ENCODE data around the gene SLC35E3. TPM values are rescaled to one million over a fixed set of nuclear protein-coding genes. Genes with fewer than 3 reads are reported as not detected.

The SLC35E3 gene
- total RNA-seq, 1 donor from 2014 or later = 2.0 TPM

DNA sequence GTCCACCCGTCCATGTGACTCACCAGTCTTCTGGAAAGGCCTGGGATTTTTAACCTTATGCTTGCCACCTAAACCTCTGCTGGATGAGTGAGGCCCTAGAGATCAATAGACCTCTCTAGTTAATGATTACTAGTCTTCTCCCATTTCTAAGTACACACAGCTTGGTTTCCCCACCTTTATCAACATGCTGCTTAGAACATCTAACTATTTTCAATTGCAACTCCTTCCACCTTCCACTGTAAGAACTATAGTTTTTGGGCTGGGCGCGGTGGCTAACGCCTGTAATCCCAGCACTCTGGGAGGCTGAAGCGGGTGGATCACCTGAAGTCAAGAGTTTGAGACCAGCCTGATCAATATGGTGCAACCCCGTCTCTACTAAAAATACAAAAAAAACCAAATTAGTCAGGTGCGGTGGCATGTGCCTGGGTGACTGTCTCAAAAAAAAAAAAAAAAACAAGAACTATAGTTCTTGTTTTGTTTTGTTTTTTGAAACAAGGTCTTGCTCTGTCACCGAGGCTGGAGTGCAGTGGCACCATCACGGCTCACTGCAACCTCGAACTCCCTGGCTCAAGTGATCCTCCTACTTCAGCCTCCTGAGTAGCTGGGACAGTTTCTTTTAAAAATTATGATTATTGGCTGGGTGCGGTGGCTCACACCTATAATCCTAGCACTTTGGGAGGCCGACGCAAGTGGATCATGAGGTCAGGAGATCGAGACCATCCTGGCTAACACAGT lies 43.3 kb downstream of the SLC35E3 start:
- no peaks in the 10 kb centered on the region for H3K36me3 ChIP-seq
- peaks cover 0 to 2% of the 10 kb centered on the region in 2 donors for H3K4me1 ChIP-seq
- H3K27me3 ChIP-seq = no peaks in the 10 kb centered on the region
- DNase-seq (ENCODE audit: low spot score in 2 of 2) = no peak
- H3K27ac ChIP-seq = no peak overlapping the region
- TF ChIP-seq, protein P1, sequence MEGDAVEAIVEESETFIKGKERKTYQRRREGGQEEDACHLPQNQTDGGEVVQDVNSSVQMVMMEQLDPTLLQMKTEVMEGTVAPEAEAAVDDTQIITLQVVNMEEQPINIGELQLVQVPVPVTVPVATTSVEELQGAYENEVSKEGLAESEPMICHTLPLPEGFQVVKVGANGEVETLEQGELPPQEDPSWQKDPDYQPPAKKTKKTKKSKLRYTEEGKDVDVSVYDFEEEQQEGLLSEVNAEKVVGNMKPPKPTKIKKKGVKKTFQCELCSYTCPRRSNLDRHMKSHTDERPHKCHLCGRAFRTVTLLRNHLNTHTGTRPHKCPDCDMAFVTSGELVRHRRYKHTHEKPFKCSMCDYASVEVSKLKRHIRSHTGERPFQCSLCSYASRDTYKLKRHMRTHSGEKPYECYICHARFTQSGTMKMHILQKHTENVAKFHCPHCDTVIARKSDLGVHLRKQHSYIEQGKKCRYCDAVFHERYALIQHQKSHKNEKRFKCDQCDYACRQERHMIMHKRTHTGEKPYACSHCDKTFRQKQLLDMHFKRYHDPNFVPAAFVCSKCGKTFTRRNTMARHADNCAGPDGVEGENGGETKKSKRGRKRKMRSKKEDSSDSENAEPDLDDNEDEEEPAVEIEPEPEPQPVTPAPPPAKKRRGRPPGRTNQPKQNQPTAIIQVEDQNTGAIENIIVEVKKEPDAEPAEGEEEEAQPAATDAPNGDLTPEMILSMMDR (IDR thresholded peaks at IDR 0.05) = no peak
- no peak overlapping the region for H3K4me3 ChIP-seq
- H3K9me3 ChIP-seq = no peaks in the 10 kb centered on the region
- intact Hi-C loops (cut with DNase I) = no loop called here

DNA sequence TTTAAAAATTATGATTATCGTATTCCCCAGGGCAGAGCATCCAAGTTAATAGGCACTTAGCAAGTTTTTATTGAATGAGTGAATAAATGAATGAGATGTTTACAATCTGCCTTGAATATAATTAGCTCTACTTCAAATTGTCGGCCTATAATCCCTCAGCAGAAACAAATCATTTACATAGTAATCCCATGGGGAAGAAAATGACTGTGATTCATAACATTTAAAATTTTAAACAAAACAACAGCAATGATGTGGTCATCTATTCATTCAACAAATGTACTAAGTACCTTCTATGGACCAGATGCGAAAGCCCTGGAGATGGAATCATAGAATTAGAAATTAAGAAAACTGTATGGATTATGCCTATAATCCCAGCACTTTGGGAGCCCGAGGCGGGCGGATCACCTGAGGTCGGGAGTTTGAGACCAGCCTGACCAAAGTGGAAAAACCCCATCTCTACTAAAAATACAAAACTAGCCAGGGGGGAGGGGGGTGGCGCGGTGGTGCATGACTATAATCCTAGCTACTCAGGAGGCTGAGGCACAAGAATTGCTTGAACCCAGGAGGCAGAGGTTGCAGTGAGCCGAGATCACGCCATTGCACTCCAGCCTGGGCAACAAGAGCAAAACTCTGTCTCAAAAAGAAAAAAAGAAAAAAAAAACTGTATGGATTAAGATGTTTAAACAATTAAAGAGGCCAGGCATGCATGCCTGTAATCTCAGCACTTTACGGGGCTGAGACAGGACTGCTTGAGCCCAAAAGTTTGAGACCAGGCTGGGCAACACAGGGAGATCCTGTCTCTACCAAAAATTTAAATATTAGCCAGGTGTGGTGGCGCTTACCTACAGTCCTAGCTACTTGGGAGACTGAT lies 44.3 kb downstream of the SLC35E3 start:
- no peak for DNase-seq (ENCODE audit: low spot score in 2 of 2)
- Histone ChIP-seq H3K4me1 (peaks cover 0 to 2% of the 10 kb centered on the region in 2 donors), H3K27me3 (no peaks in the 10 kb centered on the region), H3K36me3 (no peaks in the 10 kb centered on the region), H3K9me3 (no peaks in the 10 kb centered on the region), H3K4me3 (no peak overlapping the region), H3K27ac (no peak overlapping the region)
- TF ChIP-seq, protein P1 (IDR thresholded peaks at IDR 0.05) = no peak
- intact Hi-C loops (cut with DNase I) = no loop called here

DNA sequence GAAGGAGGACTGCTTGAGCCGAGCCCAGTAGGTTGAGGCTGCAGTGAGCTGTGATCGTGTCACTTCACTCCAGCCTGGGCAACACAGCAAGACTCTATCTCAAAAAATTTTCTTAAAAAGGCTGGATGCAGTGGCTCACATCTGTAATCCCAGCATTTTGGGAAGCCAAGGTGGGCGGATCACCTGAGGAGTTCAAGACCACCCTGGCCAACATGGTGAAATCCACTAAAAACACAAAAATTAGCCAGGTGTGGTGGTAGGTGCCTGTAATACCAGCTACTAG lies 44.9 kb downstream of the SLC35E3 start:
- DNase-seq (ENCODE audit: low spot score in 2 of 2) = no peak
- TF ChIP-seq, protein P1 (IDR thresholded peaks at IDR 0.05) = no peak
- Histone ChIP-seq H3K27ac (no peak overlapping the region), H3K27me3 (no peaks in the 10 kb centered on the region), H3K36me3 (no peaks in the 10 kb centered on the region), H3K4me1 (peaks cover 0 to 2% of the 10 kb centered on the region in 2 donors), H3K9me3 (no peaks in the 10 kb centered on the region), H3K4me3 (no peak overlapping the region)
- intact Hi-C loops (cut with DNase I) = no loop called here

DNA sequence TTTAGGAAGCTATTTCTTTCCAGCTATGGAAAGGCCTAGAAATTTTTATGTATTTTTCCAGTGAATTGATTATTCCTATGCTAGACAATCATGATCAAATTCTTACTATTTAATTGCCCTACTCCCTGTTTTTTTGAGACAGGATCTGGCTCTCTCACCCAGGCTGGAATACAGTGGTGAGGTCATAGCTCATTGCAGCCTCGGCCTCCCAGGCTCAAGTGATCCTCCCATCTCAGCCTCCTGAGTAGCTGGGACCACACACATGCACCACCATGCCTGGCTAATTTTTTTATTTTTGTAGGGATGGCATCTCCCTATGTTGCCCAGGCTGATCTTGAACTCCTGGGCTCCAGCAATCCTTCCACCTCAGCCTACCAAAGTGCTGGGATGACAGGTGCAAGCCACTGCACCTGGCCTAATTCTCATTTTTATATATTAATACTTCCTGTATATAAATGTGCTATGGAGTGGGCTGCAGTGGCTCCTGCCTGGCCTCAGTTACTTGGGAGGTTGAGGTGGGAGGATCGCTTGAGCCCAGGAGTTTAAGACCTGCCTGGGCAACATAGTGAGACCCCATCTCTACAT lies 46.0 kb downstream of the SLC35E3 start:
- no peak overlapping the region for H3K4me3 ChIP-seq
- no peak for DNase-seq (ENCODE audit: low spot score in 2 of 2)

DNA sequence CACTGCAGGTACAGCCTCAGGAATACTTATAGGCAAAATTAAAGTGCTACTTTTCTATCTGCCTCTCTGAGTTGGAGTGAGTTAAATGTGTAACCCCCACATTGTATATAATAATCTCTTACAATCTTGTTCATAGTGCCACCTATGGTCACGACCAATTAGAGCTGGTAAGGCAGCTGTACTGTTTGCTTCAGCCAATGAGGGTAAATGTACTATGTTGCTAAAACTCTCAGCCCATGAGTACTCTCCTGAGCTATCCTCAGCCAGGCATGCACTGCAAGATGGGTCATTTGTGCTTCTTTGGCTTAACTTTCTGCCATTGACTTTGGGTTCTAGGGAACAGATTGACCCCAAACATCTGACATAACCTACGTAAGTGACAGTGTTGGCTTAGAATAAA lies 47.0 kb downstream of the SLC35E3 start:
- H3K27ac ChIP-seq = no peak overlapping the region
- no peaks in the 10 kb centered on the region for H3K27me3 ChIP-seq
- TF ChIP-seq, protein P1 (IDR thresholded peaks at IDR 0.05) = no peak
- H3K9me3 ChIP-seq = no peaks in the 10 kb centered on the region
- intact Hi-C loops (cut with DNase I) = no loop called here
- no peaks in the 10 kb centered on the region for H3K4me1 ChIP-seq
- DNase-seq (ENCODE audit: low spot score in 2 of 2) = no peak
- no peak overlapping the region for H3K4me3 ChIP-seq
- no peaks in the 10 kb centered on the region for H3K36me3 ChIP-seq

More for the DNA sequence above, 46.0 kb downstream of the SLC35E3 start:
- Histone ChIP-seq H3K4me1 (peaks cover 0 to 2% of the 10 kb centered on the region in 2 donors), H3K27ac (no peak overlapping the region), H3K36me3 (no peaks in the 10 kb centered on the region), H3K27me3 (no peaks in the 10 kb centered on the region), H3K9me3 (no peaks in the 10 kb centered on the region)
- intact Hi-C loops (cut with DNase I) = no loop called here
- TF ChIP-seq, protein P1 (IDR thresholded peaks at IDR 0.05) = no peak
